Measurements from ENCODE around the gene ROPN1L.

GRCh38 chr5:10503321-10503720, 61.6 kb downstream of the ROPN1L start:
- TF ChIP-seq CTCF (IDR thresholded peaks at IDR 0.05) (no peak), ZFX (IDR thresholded peaks at IDR 0.05; ENCODE audit: borderline replicate concordance) (no peak)

Measured in 22Rv1 (cell line).